GM23338 (cell line): ENCODE data around the gene PPDPF. TPM values are rescaled to one million over a fixed set of nuclear protein-coding genes. Genes with fewer than 3 reads are reported as not detected.

ENCODE experiments used
- ATAC-seq: fragments of 200-7000 bp; cut with Tn5 transposase; 3 replicates; pipeline ENCODE4 v1.9.1; 2020
- DNase-seq: peaks from one replicate; pipeline ENCODE4 v3.0.0-alpha.2; 2015; ENCODE audit warnings: low spot score
- H2AFZ ChIP-seq: fragments of 200-600 bp; sonication (generic); 2 replicates; pipeline ENCODE4 v1.8.0; 2016; ENCODE audit warnings: antibody characterized with exemption, mild to moderate bottlenecking, moderate library complexity
- H3F3A ChIP-seq: fragments of 200-600 bp; sonication (generic); replicated peaks from 2 replicates; pipeline ENCODE4 v1.8.0; 2017; ENCODE audit warnings: antibody characterized with exemption, mixed run types, low read depth
- H3K27ac ChIP-seq: fragments of 200-600 bp; sonication (generic); 2 replicates; pipeline ENCODE4 v1.6.1; 2016; ENCODE audit warnings: low read depth
- H3K27me3 ChIP-seq: fragments of 200-600 bp; sonication (generic); 2 replicates; pipeline ENCODE4 v1.8.0; 2016; ENCODE audit warnings: mild to moderate bottlenecking, mixed run types, moderate library complexity; ENCODE audit not compliant: insufficient read depth
- H3K36me3 ChIP-seq: fragments of 200-600 bp; sonication (generic); 2 replicates; pipeline ENCODE4 v1.8.0; 2016; ENCODE audit warnings: mild to moderate bottlenecking; ENCODE audit not compliant: insufficient read depth
- H3K4me1 ChIP-seq: fragments of 200-600 bp; sonication (generic); 2 replicates; pipeline ENCODE4 v1.8.0; 2016; ENCODE audit warnings: mild to moderate bottlenecking, moderate library complexity; ENCODE audit not compliant: insufficient read depth
- H3K4me2 ChIP-seq: fragments of 200-600 bp; sonication (generic); 2 replicates; pipeline ENCODE4 v1.7.1; 2017; ENCODE audit warnings: mixed run types
- H3K4me3 ChIP-seq: fragments of 200-600 bp; sonication (generic); 2 replicates; pipeline ENCODE4 v1.6.1; 2016; ENCODE audit warnings: mixed run types
- H3K79me2 ChIP-seq: fragments of 200-600 bp; sonication (generic); replicated peaks from 2 replicates; pipeline ENCODE4 v1.8.0; 2017; ENCODE audit warnings: mild to moderate bottlenecking; ENCODE audit not compliant: insufficient read depth
- H3K9me2 ChIP-seq: fragments of 200-600 bp; sonication (generic); 2 replicates; pipeline ENCODE4 v1.8.0; 2017; ENCODE audit not compliant: insufficient read depth
- H4K20me1 ChIP-seq: fragments of 200-600 bp; sonication (generic); replicated peaks from 2 replicates; pipeline ENCODE4 v1.8.0; 2017; ENCODE audit warnings: mild to moderate bottlenecking; ENCODE audit not compliant: insufficient read depth
- H3K27ac Mint-ChIP-seq: 2 replicates; pipeline ENCODE4 v1.8.0; 2020; ENCODE audit warnings: inconsistent platforms, mild to moderate bottlenecking, moderate library complexity, mixed read lengths
- H3K27me3 Mint-ChIP-seq: 3 replicates; pipeline ENCODE4 v1.8.0; 2022; ENCODE audit warnings: low read depth, mild to moderate bottlenecking, moderate library complexity, mixed read lengths, inconsistent platforms; ENCODE audit not compliant: insufficient read depth, poor library complexity
- H3K36me3 Mint-ChIP-seq: 3 replicates; pipeline ENCODE4 v1.8.0; 2021; ENCODE audit warnings: low read depth, mild to moderate bottlenecking, inconsistent platforms, moderate library complexity, mixed read lengths
- H3K4me1 Mint-ChIP-seq: 3 replicates; pipeline ENCODE4 v1.8.0; 2020; ENCODE audit warnings: mild to moderate bottlenecking, inconsistent platforms, mixed read lengths
- H3K4me3 Mint-ChIP-seq: 3 replicates; pipeline ENCODE4 v1.8.0; 2021; ENCODE audit warnings: moderate library complexity, mild to moderate bottlenecking, inconsistent platforms, mixed read lengths
- H3K9me3 Mint-ChIP-seq: 3 replicates; pipeline ENCODE4 v1.8.0; 2020; ENCODE audit warnings: moderate library complexity, mild to moderate bottlenecking, inconsistent platforms, mixed read lengths
- CREB1 ChIP-seq: fragments of 250-450 bp; sonication (Bioruptor Pico); IDR thresholded peaks from 2 replicates; pipeline ENCODE4 v1.5.0; 2020; ENCODE audit warnings: low read depth, mild to moderate bottlenecking, moderate library complexity
- CTCF ChIP-seq, 2 experiments: fragments of 200-600 bp in 1 of 2; sonication (generic) in 1 of 2; conservative IDR thresholded peaks; 2 replicates each; pipeline versions ENCODE4 v1.5.1 to v1.6.1; 2016 to 2017; ENCODE audit warnings: antibody characterized with exemption in 2 of 2, low read depth in 2 of 2, mild to moderate bottlenecking in 2 of 2, moderate library complexity in 1 of 2
- ETS1 ChIP-seq: IDR thresholded peaks from 2 replicates; pipeline ENCODE4 v1.6.1; 2016; ENCODE audit warnings: antibody characterized with exemption
- EZH2 ChIP-seq: fragments of 200-600 bp; sonication (generic); IDR thresholded peaks from one replicate; pipeline ENCODE4 v1.8.0; 2017; ENCODE audit warnings: antibody characterized with exemption, mild to moderate bottlenecking, low read depth; ENCODE audit not compliant: unreplicated experiment
- EZH2phosphoT487 ChIP-seq: fragments of 200-600 bp; sonication (generic); IDR thresholded peaks from one replicate; pipeline ENCODE4 v1.8.1; 2018; ENCODE audit warnings: antibody characterized with exemption; ENCODE audit not compliant: unreplicated experiment
- JUNB ChIP-seq: IDR thresholded peaks from one replicate; pipeline ENCODE4 v1.6.1; 2016; ENCODE audit warnings: antibody characterized with exemption; ENCODE audit not compliant: unreplicated experiment
- NANOG ChIP-seq: IDR thresholded peaks from 2 replicates; pipeline ENCODE4 v1.6.1; 2016; ENCODE audit warnings: antibody characterized with exemption, borderline replicate concordance
- POLR2AphosphoS5 ChIP-seq: IDR thresholded peaks from 2 replicates; pipeline ENCODE4 v1.6.1; 2016; ENCODE audit warnings: antibody characterized with exemption, low read depth
- REST ChIP-seq: IDR thresholded peaks from one replicate; pipeline ENCODE4 v1.6.1; 2018; ENCODE audit warnings: antibody characterized with exemption; ENCODE audit not compliant: unreplicated experiment
- STAT1 ChIP-seq: IDR thresholded peaks from one replicate; pipeline ENCODE4 v1.6.1; 2016; ENCODE audit warnings: antibody characterized with exemption; ENCODE audit not compliant: unreplicated experiment
- ZNF114 ChIP-seq: fragments of 250-450 bp; sonication (Bioruptor Pico); IDR thresholded peaks from 2 replicates; pipeline ENCODE4 v1.5.0; 2020; ENCODE audit warnings: mild to moderate bottlenecking, moderate library complexity
- ZNF331 ChIP-seq: fragments of 250-450 bp; sonication (Bioruptor Pico); IDR thresholded peaks from 2 replicates; pipeline ENCODE4 v1.5.0; 2020; ENCODE audit warnings: low read depth, mild to moderate bottlenecking, moderate library complexity
- ZNF462 ChIP-seq: fragments of 250-450 bp; sonication (Bioruptor Pico); IDR thresholded peaks from 2 replicates; pipeline ENCODE4 v1.5.0; 2020; ENCODE audit warnings: mild to moderate bottlenecking, moderate library complexity
- polyA plus RNA-seq: library from polyadenylated mRNA; unstranded; fragments of >200 nt; fragmentation: Nextera tagmentation; extraction: Ambion mirVana; gene quantifications from 2 replicates; pipeline ENCODE4 v1.2.1, GENCODE V29; 2016
- total RNA-seq: library from RNA; depleted of rRNA; stranded (reverse); fragments of >200 nt; shearing (Covaris generic); gene quantifications from 2 replicates; pipeline ENCODE4 v1.2.3, GENCODE V29; 2014

PPDPF gene
- total and polyA plus RNA-seq, 2 experiments from 2014 or later, result 83.9 to 141 TPM

DNA sequence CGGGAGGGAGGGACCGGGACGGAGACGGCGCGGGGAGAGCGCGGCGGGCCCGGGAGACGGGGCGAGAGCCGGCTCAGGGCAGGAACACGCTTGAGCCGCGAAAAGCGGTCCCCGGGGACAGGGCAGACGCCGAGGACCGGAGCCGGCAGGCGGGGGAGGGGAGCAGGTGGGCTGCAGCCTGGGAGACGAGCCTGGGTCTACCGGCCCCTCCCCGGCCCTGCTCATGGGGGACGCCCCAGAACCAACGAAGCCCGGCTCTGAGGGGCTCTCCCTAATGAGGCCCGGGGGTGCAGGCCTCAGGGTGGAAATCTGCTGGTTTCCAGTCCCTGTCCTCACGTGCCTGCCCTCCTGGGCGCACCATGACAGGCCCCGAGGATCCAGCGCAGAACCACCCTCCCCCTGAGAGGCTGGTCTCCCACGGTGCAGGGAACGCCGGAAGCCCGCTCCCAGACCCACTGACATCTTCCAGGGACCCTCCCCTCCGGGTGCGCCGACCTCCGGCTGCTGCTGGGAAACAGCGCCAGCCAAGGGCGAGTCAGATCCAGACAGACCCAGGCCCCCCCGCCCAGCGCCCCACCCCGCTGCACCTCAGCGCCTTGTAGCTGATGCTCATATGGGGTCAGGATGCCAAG lies 21.1 kb upstream of the PPDPF start:
- DNase-seq (no peak), ATAC-seq (peak; percentile 9; the same call in 2 of the 3 replicates)
- H3K27me3 Mint-ChIP-seq, result peaks cover 28% of the 10 kb centered on the region
- peak overlapping the region; percentile 57 for H3K4me3 Mint-ChIP-seq
- Histone ChIP-seq H2AFZ (0 out of 2 replicates have a peak overlapping the region, but pooled peaks have one; percentile 66), H3K36me3 (no peaks in the 10 kb centered on the region), H3K4me1 (peaks cover 20% of the 10 kb centered on the region), H3K79me2 (no peaks in the 10 kb centered on the region), H3F3A (no peaks in the 10 kb centered on the region), H3K4me2 (peak overlapping the region; percentile 80), H3K27ac (no peak overlapping the region), H3K4me3 (peak overlapping the region; percentile 56), H3K27me3 (peaks cover 36% of the 10 kb centered on the region), H3K9me2 (no peaks in the 10 kb centered on the region), H4K20me1 (no peaks in the 10 kb centered on the region)
- H3K4me1 Mint-ChIP-seq, result peaks cover 5% of the 10 kb centered on the region; the same call in 2 of the 3 replicates
- no peak overlapping the region for H3K27ac Mint-ChIP-seq
- no peak for TF ChIP-seq REST
- TF ChIP-seq JUNB, result no peak
- TF ChIP-seq CREB1, result no peak
- TF ChIP-seq POLR2AphosphoS5, result no peak
- TF ChIP-seq ETS1, result no peak
- no peak for TF ChIP-seq ZNF462 (CRISPR knock-in tag)
- no peak for TF ChIP-seq STAT1
- TF ChIP-seq EZH2, result no peak
- no peak for TF ChIP-seq NANOG
- TF ChIP-seq CTCF (conservative IDR thresholded peaks at IDR 0.05; ENCODE audit: low read depth in 2 of 2), result no peak
- no peak for TF ChIP-seq ZNF331 (CRISPR knock-in tag)
- no peak for TF ChIP-seq EZH2phosphoT487
- TF ChIP-seq ZNF114, result no peak
- H3K36me3 Mint-ChIP-seq, result no peaks in the 10 kb centered on the region
- H3K9me3 Mint-ChIP-seq, result 0 out of 3 replicates have a peak, but pooled peaks cover 5% of the 10 kb centered on the region
